ENCODE results near the gene RAMP3.

- no peak for TF ChIP-seq CTCF (IDR thresholded peaks at IDR 0.05)
- TF ChIP-seq POLR2A (IDR thresholded peaks at IDR 0.05), result no peak
These were observed 73.1 kb downstream of the RAMP3 start for GRCh38 chr7:45230611-45231165.
